ENCODE measurements around the gene CSGALNACT2.

The CSGALNACT2 gene

GRCh38 chr10:43226441-43226840, 88.2 kb downstream of the CSGALNACT2 start:
- no peak for TF ChIP-seq CTCF (conservative IDR thresholded peaks at IDR 0.05; ENCODE audit: low read length)

GRCh38 chr10:43226851-43227845, 88.9 kb downstream of the CSGALNACT2 start:
- no peak for TF ChIP-seq CTCF (conservative IDR thresholded peaks at IDR 0.05; ENCODE audit: low read length)
- no peak for DNase-seq (ENCODE audit: low read depth)
- no peak overlapping the region for H3K4me3 ChIP-seq (ENCODE audit: low read length)

More at GRCh38 chr10:43226441-43226840, 88.2 kb downstream of the CSGALNACT2 start:
- H3K4me3 ChIP-seq (ENCODE audit: low read length) = no peak overlapping the region
- no peak for DNase-seq (ENCODE audit: low read depth)

GRCh38 chr10:43227911-43228782, 89.9 kb downstream of the CSGALNACT2 start:
- no peak overlapping the region for H3K4me3 ChIP-seq (ENCODE audit: low read length)
- no peak for TF ChIP-seq CTCF (conservative IDR thresholded peaks at IDR 0.05; ENCODE audit: low read length)
- no peak for DNase-seq (ENCODE audit: low read depth)

GRCh38 chr10:43228783-43229207, 90.5 kb downstream of the CSGALNACT2 start:
- H3K4me3 ChIP-seq (ENCODE audit: low read length) = no peak overlapping the region
- TF ChIP-seq CTCF (conservative IDR thresholded peaks at IDR 0.05; ENCODE audit: low read length) = no peak
- DNase-seq (ENCODE audit: low read depth) = no peak

GRCh38 chr10:43229208-43230061, 91.2 kb downstream of the CSGALNACT2 start:
- H3K4me3 ChIP-seq (ENCODE audit: low read length) = no peak overlapping the region
- no peak for TF ChIP-seq CTCF (conservative IDR thresholded peaks at IDR 0.05; ENCODE audit: low read length)
- no peak for DNase-seq (ENCODE audit: low read depth)

GRCh38 chr10:43230101-43230908, 92.1 kb downstream of the CSGALNACT2 start:
- no peak for TF ChIP-seq CTCF (conservative IDR thresholded peaks at IDR 0.05; ENCODE audit: low read length)
- H3K4me3 ChIP-seq (ENCODE audit: low read length) = no peak overlapping the region
- DNase-seq (ENCODE audit: low read depth) = no peak

Measured in AG10803 (cell line).